Measurements from ENCODE around the gene SPINT2.
"Not testable (repeated sequence)": the region's sequence is repeated elsewhere in the genome, so short reads cannot be mapped to it uniquely, and the experiment has no call there.

DNA sequence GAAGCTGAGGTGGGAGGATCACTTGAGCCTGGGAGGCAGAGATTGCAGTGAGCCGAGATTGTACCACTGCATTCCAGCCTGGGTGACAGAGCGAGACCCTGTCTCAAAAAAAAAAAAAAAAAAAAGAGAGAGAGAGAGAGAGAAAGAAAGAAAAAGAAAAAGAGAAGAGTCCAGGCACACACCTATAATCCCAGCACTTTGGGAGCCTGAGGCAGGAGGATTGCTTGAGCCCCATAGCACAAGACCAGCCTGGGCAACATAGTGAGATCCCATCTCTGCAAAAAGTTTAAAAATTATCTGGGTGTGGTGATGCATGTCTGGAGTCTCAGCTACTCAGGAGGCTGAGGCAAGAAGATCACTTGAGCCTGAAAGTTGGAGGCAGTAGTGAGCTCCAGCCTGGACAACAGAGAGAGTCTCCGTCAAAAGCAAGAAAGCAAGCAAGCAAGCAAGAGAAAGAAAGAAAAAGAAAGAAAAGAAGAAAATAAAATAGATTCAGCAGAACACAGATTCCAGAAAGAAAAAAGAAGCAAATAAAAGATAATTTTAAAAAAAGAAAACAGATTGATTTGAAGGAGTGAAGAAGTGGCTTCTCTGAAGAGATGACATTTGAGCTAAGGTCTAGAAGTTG lies 33.8 kb upstream of the SPINT2 start:
- not testable (repeated sequence) for TF ChIP-seq POLR2A (IDR thresholded peaks at IDR 0.05; ENCODE audit: low read depth, low read length); POLR2AphosphoS5 (IDR thresholded peaks at IDR 0.05; ENCODE audit: low read depth, low read length); TAF1 (IDR thresholded peaks at IDR 0.05; ENCODE audit: borderline replicate concordance, low read depth, low read length)
